CD8-positive, alpha-beta memory T cell (primary cell): ENCODE results near the gene DYNC2H1. TPM values are rescaled to one million over a fixed set of nuclear protein-coding genes. Genes with fewer than 3 reads are reported as not detected.

Source experiments
- CTCF ChIA-PET: fragments of 350-600 bp; sonication (Branson Sonifier 250); formaldehyde crosslinking; loops from one replicate; lab custom pipeline; 2021; ENCODE audit warnings: antibody characterized with exemption; lab: Charles Lee
- POLR2A ChIA-PET: fragments of 350-600 bp; sonication (Branson Sonifier 250); formaldehyde crosslinking; loops from one replicate; lab custom pipeline; 2021; ENCODE audit warnings: antibody characterized with exemption; lab: Charles Lee
- DNase-seq, 5 donors: peaks; one replicate each; pipeline versions ENCODE4 v3.0.0 to v3.0.0-alpha.2; 2020 to 2022; ENCODE audit warnings: mixed read lengths in 1 of 5
- H3K27ac ChIP-seq: one replicate; pipeline ENCODE4 v1.7.0; 2013; ENCODE audit warnings: low read depth, mild to moderate bottlenecking, low read length, moderate library complexity
- H3K27me3 ChIP-seq: 2 replicates; pipeline ENCODE4 v1.7.0; 2013; ENCODE audit warnings: low read length, mild to moderate bottlenecking; ENCODE audit not compliant: insufficient read depth, poor library complexity, severe bottlenecking
- H3K36me3 ChIP-seq: 2 replicates; pipeline ENCODE4 v1.7.0; 2013; ENCODE audit warnings: mild to moderate bottlenecking, low read length, moderate library complexity; ENCODE audit not compliant: insufficient read depth
- H3K4me1 ChIP-seq: 2 replicates; pipeline ENCODE4 v1.7.0; 2013; ENCODE audit warnings: mild to moderate bottlenecking, low read length, moderate library complexity; ENCODE audit not compliant: insufficient read depth
- H3K4me3 ChIP-seq: 2 replicates; pipeline ENCODE4 v1.7.0; 2013; ENCODE audit warnings: mild to moderate bottlenecking, low read length
- H3K9me3 ChIP-seq: 2 replicates; pipeline ENCODE4 v1.7.0; 2013; ENCODE audit warnings: mild to moderate bottlenecking, low read length
- H3K27ac Mint-ChIP-seq, 8 donors: one replicate each; pipeline ENCODE4 v1.8.0; 2020 to 2021; ENCODE audit warnings: mixed read lengths in 8 of 8, mild to moderate bottlenecking in 6 of 8, inconsistent platforms in 3 of 8, moderate library complexity in 3 of 8
- H3K27me3 Mint-ChIP-seq, 2 donors: one replicate each; pipeline ENCODE4 v1.8.0; 2020 to 2021; ENCODE audit warnings: mixed read lengths in 2 of 2, mild to moderate bottlenecking in 1 of 2, moderate library complexity in 1 of 2
- H3K36me3 Mint-ChIP-seq, 3 donors: one replicate each; pipeline ENCODE4 v1.8.0; 2020 to 2021; ENCODE audit warnings: mixed read lengths in 3 of 3, inconsistent platforms in 1 of 3, mild to moderate bottlenecking in 1 of 3
- H3K4me1 Mint-ChIP-seq, 3 donors: one replicate each; pipeline ENCODE4 v1.8.0; 2020 to 2021; ENCODE audit warnings: mixed read lengths in 3 of 3, inconsistent platforms in 1 of 3, mild to moderate bottlenecking in 1 of 3
- H3K4me3 Mint-ChIP-seq, 7 donors: one replicate each; pipeline ENCODE4 v1.8.0; 2020 to 2021; ENCODE audit warnings: mixed read lengths in 7 of 7, mild to moderate bottlenecking in 6 of 7, moderate library complexity in 4 of 7, inconsistent platforms in 2 of 7
- H3K9me3 Mint-ChIP-seq, 5 donors: one replicate each; pipeline ENCODE4 v1.8.0; 2020 to 2022; ENCODE audit warnings: mixed read lengths in 5 of 5, mild to moderate bottlenecking in 3 of 5, moderate library complexity in 2 of 5, inconsistent platforms in 1 of 5
- polyA plus RNA-seq: library from polyadenylated mRNA; unstranded; fragments of 300-500 nt; fragmentation: Illumina TruSeq; gene quantifications from one replicate; pipeline ENCODE4 v1.2.3, GENCODE V29; 2021
- total RNA-seq, 2 experiments: library from RNA; stranded (reverse); gene quantifications; one replicate each; pipeline ENCODE4 v1.2.3, GENCODE V29; 2021

The DYNC2H1 gene
- total and polyA plus RNA-seq, 3 experiments from 2014 or later = 1.1 to 2.9 (median 2.4) TPM

GRCh38 chr11:103499710-103500340 lies 390.6 kb downstream of the DYNC2H1 start:
- Histone ChIP-seq H3K36me3 (no peaks in the 10 kb centered on the region), H3K27ac (no peak overlapping the region), H3K4me1 (no peaks in the 10 kb centered on the region), H3K9me3 (no peaks in the 10 kb centered on the region), H3K27me3 (no peaks in the 10 kb centered on the region), H3K4me3 (no peak overlapping the region)
- Mint-ChIP-seq H3K9me3 (peaks cover 0 to 10% (median 0%) of the 10 kb centered on the region in 5 donors), H3K36me3 (no peaks in the 10 kb centered on the region), H3K27ac (no peak overlapping the region), H3K4me1 (no peaks in the 10 kb centered on the region), H3K27me3 (peaks cover 9% of the 10 kb centered on the region in 2 donors), H3K4me3 (no peak overlapping the region)
- ChIA-PET POLR2A (no interaction called here), CTCF (no interaction called here)
- DNase-seq = no peak

- H3K36me3 Mint-ChIP-seq = no peaks in the 10 kb centered on the region
- ChIA-PET CTCF (no interaction called here), POLR2A (no interaction called here)
- H3K27me3 Mint-ChIP-seq = peaks cover 0 to 5% of the 10 kb centered on the region in 2 donors
- H3K27ac ChIP-seq = no peak overlapping the region
- H3K4me1 Mint-ChIP-seq = no peaks in the 10 kb centered on the region
- H3K9me3 ChIP-seq = no peaks in the 10 kb centered on the region
- H3K9me3 Mint-ChIP-seq = peaks cover 0 to 4% (median 0%) of the 10 kb centered on the region in 5 donors
- no peaks in the 10 kb centered on the region for H3K36me3 ChIP-seq
- no peaks in the 10 kb centered on the region for H3K27me3 ChIP-seq
- no peaks in the 10 kb centered on the region for H3K4me1 ChIP-seq
- H3K27ac Mint-ChIP-seq = no peak overlapping the region
- no peak overlapping the region for H3K4me3 Mint-ChIP-seq
- no peak for DNase-seq
- H3K4me3 ChIP-seq = no peak overlapping the region
Observed at GRCh38 chr11:103515283-103515682, 406.1 kb downstream of the DYNC2H1 start.

- Histone ChIP-seq H3K4me1 (no peaks in the 10 kb centered on the region), H3K4me3 (no peak overlapping the region), H3K27ac (no peak overlapping the region), H3K27me3 (no peaks in the 10 kb centered on the region), H3K9me3 (no peaks in the 10 kb centered on the region), H3K36me3 (no peaks in the 10 kb centered on the region)
- H3K27ac Mint-ChIP-seq = no peak overlapping the region
- ChIA-PET POLR2A (no interaction called here), CTCF (no interaction called here)
- no peak overlapping the region for H3K4me3 Mint-ChIP-seq
- no peaks in the 10 kb centered on the region for H3K36me3 Mint-ChIP-seq
- H3K27me3 Mint-ChIP-seq = peaks cover 0 to 2% of the 10 kb centered on the region in 2 donors
- no peak for DNase-seq
- H3K4me1 Mint-ChIP-seq = peaks cover 0 to 2% (median 0%) of the 10 kb centered on the region in 3 donors
- peaks cover 0 to 2% (median 0%) of the 10 kb centered on the region in 5 donors for H3K9me3 Mint-ChIP-seq
Observed at GRCh38 chr11:103520792-103521191, 411.6 kb downstream of the DYNC2H1 start.

- Histone ChIP-seq H3K36me3 (no peaks in the 10 kb centered on the region), H3K4me3 (no peak overlapping the region), H3K4me1 (no peaks in the 10 kb centered on the region), H3K9me3 (no peaks in the 10 kb centered on the region), H3K27me3 (no peaks in the 10 kb centered on the region), H3K27ac (no peak overlapping the region)
- Mint-ChIP-seq H3K27ac (no peak overlapping the region), H3K4me3 (no peak overlapping the region), H3K4me1 (peaks cover 0 to 2% (median 0%) of the 10 kb centered on the region in 3 donors), H3K27me3 (peaks cover 6 to 13% of the 10 kb centered on the region in 2 donors), H3K9me3 (no peaks in the 10 kb centered on the region), H3K36me3 (no peaks in the 10 kb centered on the region)
- no peak for DNase-seq
- POLR2A ChIA-PET = no interaction called here
- CTCF ChIA-PET = no interaction called here
Observed at GRCh38 chr11:103525069-103525468, 415.8 kb downstream of the DYNC2H1 start.

GRCh38 chr11:103528046-103528445 lies 418.8 kb downstream of the DYNC2H1 start:
- Histone ChIP-seq H3K27ac (no peak overlapping the region), H3K27me3 (no peaks in the 10 kb centered on the region), H3K4me3 (no peak overlapping the region), H3K4me1 (no peaks in the 10 kb centered on the region), H3K9me3 (no peaks in the 10 kb centered on the region), H3K36me3 (no peaks in the 10 kb centered on the region)
- Mint-ChIP-seq H3K9me3 (peaks cover 0 to 2% (median 0%) of the 10 kb centered on the region in 5 donors), H3K27me3 (peaks cover 7 to 26% of the 10 kb centered on the region in 2 donors), H3K4me1 (no peaks in the 10 kb centered on the region), H3K27ac (no peak overlapping the region), H3K36me3 (no peaks in the 10 kb centered on the region), H3K4me3 (no peak overlapping the region)
- DNase-seq = no peak
- POLR2A ChIA-PET = no interaction called here
- CTCF ChIA-PET = no interaction called here

- DNase-seq = no peak
- peaks cover 7 to 28% of the 10 kb centered on the region in 2 donors for H3K27me3 Mint-ChIP-seq
- no peaks in the 10 kb centered on the region for H3K4me1 Mint-ChIP-seq
- Histone ChIP-seq H3K27ac (no peak overlapping the region), H3K9me3 (no peaks in the 10 kb centered on the region), H3K4me1 (no peaks in the 10 kb centered on the region), H3K27me3 (no peaks in the 10 kb centered on the region), H3K4me3 (no peak overlapping the region), H3K36me3 (no peaks in the 10 kb centered on the region)
- H3K4me3 Mint-ChIP-seq = no peak overlapping the region
- ChIA-PET POLR2A (no interaction called here), CTCF (no interaction called here)
- H3K9me3 Mint-ChIP-seq = peaks cover 0 to 2% (median 0%) of the 10 kb centered on the region in 5 donors
- no peaks in the 10 kb centered on the region for H3K36me3 Mint-ChIP-seq
- no peak overlapping the region for H3K27ac Mint-ChIP-seq
Observed at GRCh38 chr11:103528596-103528995, 419.4 kb downstream of the DYNC2H1 start.

- Mint-ChIP-seq H3K27ac (no peak overlapping the region), H3K4me3 (no peak overlapping the region), H3K9me3 (peaks cover 0 to 2% (median 0%) of the 10 kb centered on the region in 5 donors), H3K36me3 (no peaks in the 10 kb centered on the region), H3K27me3 (peaks cover 7 to 30% of the 10 kb centered on the region in 2 donors), H3K4me1 (no peaks in the 10 kb centered on the region)
- Histone ChIP-seq H3K4me3 (no peak overlapping the region), H3K4me1 (no peaks in the 10 kb centered on the region), H3K27me3 (no peaks in the 10 kb centered on the region), H3K36me3 (no peaks in the 10 kb centered on the region), H3K9me3 (no peaks in the 10 kb centered on the region), H3K27ac (no peak overlapping the region)
- POLR2A ChIA-PET = no interaction called here
- CTCF ChIA-PET = no interaction called here
- no peak for DNase-seq
Observed at GRCh38 chr11:103529181-103529684, 420.0 kb downstream of the DYNC2H1 start.
